GM19099 (cell line): ENCODE measurements around the gene ESR2.

Experiments
- POLR2A ChIP-seq: IDR thresholded peaks from 3 replicates; pipeline ENCODE4 v1.6.1; 2011; ENCODE audit warnings: low read depth; ENCODE audit not compliant: insufficient read length; ENCODE audit errors: extremely low read depth

Gene ESR2

DNA sequence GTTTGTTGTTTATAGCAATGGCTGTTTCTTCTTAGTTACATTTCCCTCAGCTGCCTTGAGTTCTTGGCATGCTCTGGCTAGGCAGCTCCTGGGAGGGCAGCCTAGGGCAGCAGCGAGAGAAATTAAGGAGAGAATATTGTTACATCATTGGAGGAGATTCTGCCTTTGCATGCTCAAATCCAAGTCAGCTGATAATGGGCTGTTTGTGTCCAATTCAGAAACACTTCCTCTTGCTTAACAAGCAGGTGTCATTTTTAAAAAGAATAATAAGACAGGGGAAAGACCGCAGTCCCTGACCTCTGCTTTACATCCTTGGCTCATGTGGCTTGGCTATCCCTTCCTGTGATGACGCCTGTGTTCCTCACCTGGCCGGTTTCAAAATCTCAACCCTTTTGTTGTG is 76.9 kb downstream of the ESR2 start:
- no peak for TF ChIP-seq POLR2A

DNA sequence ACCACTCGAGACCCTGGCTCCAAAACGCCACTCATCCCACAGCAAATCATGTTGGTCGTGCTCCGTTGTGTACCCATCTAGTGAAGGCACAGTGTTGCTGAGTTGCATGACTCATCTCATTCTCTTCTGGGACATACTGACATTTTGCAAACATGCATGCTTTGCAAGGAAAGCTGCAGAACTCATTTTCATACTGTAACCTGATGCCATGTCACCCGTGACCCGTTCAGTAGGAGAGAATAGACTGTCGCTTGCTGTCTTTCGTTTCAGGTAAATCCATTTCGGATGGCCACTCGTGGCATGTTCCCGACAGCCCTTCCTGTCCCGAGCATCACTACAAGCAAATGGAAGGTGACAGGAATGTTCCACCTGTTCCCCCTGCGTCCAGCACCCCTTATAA is 78.2 kb downstream of the ESR2 start:
- TF ChIP-seq POLR2A = no peak

DNA sequence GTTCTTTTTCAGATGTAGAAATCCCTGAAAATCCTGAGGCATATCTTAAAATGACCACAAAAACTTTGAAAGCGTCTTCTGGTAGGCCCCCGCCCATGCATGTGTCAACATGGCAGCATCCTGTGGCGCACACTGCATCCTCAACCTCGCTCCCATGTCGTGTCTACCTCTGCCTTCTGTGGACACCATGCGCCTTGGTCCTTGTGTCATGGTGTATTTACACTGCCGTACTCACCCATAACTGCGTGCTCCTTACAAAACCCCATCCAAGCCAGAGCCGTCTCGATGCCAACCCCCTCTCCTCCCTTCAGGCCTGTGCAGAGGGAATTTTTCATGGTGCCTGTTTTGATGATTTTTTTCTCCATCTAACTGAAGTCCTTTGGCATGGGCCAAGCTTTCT is 78.9 kb downstream of the ESR2 start:
- no peak for TF ChIP-seq POLR2A

GRCh38 chr14:64213853-64214570 is 80.2 kb downstream of the ESR2 start:
- no peak for TF ChIP-seq POLR2A

DNA sequence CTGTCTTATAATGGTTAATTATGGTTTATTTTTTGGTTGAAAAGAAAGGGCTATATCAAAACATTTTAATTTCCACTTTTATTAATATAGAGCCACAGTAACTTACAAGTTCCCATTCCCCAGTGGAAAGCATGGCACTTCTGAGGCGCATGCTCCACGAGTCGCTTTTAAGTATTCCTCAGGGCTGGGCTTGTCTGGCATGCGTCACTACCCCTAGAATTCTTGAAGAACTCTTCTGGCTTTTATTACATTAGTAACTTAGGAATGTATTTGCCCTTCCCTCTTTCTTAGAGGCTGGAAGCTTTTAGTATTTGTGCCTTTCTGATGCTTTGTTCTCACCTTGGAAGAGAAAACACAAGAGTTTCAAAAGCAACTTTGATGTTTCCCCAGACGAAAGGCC is 81.1 kb downstream of the ESR2 start:
- TF ChIP-seq POLR2A = no peak

- no peak for TF ChIP-seq POLR2A
These were observed 81.5 kb downstream of the ESR2 start for GRCh38 chr14:64212666-64213065.

DNA sequence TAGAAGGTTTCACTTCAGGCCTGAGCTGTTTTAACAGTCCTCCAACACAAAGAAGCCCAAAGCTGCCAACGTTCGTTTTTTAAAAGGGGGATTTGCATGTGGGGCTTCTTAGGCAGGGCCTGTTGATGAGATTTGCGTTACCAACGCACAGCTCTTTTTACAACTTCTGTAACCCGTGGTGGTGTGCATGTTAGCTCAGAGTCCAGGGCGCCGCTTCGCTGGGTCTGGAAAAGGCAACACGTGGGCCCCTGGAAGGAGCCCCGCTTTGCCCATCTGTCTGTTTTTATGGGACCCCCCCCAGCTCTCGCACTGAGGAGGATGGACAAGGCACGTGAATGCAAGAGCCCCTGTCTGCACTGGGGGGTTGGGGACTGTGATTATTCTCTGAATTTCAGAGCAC is 84.0 kb downstream of the ESR2 start:
- TF ChIP-seq POLR2A = no peak

- TF ChIP-seq POLR2A = no peak
These were observed 84.6 kb downstream of the ESR2 start for GRCh38 chr14:64209444-64210131.

GRCh38 chr14:64208981-64209380 is 85.2 kb downstream of the ESR2 start:
- TF ChIP-seq POLR2A = no peak

- no peak for TF ChIP-seq POLR2A
These were observed 85.9 kb downstream of the ESR2 start for GRCh38 chr14:64208261-64208660.

DNA sequence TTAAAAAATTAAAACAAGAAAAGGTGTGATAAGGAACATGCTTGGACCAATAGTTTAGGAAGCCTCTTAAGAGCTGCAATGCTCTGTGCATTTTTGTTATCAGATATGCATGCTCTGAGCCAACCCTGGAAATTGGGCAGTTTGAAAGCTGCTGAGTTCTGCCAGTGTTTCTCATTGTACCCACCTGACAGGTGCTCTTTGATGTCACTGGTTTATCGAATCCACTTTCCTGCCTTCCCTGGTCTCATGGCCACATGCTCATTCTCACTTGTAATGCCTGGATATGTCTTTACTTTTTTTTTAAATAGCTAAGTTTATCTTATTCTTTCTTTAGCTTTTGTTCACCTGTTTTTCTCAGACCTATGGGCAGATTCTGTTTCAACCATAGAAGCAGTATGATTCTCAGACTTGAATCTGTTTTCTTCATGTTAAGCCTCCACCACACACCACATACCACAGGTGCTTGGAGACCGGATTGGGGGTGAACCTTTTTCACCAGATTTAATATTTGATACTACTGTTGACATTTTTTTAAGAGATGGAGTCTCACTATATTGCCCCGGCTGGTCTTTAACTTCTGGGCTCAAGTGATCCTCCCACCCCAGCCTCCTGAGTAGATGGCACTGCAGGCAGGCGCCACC is 90.7 kb downstream of the ESR2 start:
- TF ChIP-seq POLR2A = no peak

DNA sequence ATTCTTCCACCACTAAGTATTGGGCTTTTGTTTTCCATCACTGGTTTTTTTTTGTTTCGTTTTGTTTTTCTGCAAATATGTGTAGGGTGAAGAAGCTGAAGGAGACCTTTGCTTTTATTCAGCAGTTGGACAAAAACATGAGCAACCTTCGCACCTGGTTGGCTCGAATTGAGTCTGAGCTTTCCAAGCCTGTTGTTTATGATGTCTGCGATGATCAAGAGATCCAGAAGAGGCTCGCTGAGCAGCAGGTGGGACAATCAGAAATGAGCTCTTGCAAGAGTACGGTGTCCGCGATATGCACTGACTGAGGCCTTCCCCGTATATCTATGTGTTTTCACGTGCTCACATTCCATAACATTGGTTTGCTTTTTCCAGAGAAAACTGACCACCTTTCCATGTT is 91.5 kb downstream of the ESR2 start:
- TF ChIP-seq POLR2A = no peak

DNA sequence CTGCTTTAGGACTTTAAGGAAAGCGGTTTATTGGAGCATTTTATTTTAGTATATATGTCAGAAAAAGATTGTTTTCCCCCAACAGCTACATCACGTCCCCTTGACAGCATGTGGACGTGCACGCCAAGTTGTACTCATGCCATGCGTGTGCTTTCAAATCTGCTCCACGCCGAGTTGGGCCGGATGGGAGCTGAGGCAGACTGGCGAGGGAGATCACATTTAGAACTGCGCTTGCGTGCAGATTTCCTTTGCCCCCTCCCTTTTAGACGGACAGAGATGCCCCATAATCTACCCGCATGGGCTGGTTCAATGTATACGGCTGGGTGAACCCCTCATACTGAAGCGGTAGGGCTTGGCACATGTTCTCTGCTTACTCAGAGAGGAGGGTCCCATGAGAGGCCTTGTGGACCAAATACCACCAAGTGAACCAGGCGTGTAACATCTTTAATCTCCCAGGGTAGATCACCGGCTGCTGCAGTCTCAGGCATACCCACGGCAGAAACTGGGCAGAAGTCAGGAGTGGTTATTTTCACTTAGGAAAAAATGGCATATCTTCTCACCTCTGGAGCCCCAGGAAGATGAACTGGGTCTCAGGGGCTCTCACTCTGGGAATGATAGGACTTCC is 92.1 kb downstream of the ESR2 start:
- TF ChIP-seq POLR2A = no peak

DNA sequence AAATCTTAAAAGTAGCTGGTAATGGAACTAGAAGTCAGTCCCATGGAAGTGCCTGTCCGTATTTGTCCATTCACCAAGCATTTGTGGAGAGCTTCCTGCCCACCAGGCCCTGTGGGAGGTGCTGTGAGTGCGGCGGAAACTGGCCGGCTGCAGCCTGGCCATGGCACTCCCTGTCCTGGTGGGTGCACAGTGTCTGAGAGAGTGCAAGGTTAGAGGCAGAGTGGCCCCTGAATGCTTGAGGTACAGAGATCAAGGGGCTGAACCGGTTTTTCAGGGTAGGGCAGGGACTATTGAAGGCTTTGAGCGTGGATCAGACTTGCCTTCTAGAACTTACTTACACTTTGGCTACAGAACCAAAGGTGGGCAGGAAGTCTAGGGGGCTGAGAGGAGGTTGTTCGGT is 92.9 kb downstream of the ESR2 start:
- TF ChIP-seq POLR2A = no peak

DNA sequence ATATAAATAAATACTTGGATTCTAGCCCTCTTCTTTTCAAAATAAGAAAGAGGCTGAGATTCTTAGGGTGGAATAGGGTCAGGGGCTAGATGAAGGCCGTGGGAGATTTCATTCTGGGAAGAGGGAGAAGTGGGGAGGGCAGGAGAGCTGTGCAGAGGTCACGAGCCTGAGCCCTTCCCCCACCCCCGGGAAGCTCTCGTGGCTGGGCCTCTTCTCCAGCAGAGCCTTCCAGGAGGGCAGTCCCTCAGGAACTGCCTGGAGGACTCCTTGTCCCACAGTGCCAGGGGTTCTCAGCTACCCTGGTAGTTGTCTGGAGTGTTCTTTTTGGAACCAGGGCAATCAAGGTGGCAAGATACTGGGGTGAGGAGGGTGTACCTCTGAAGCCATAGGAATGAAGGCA is 94.0 kb downstream of the ESR2 start:
- no peak for TF ChIP-seq POLR2A

GRCh38 chr14:64198486-64198885 is 95.7 kb downstream of the ESR2 start:
- no peak for TF ChIP-seq POLR2A

DNA sequence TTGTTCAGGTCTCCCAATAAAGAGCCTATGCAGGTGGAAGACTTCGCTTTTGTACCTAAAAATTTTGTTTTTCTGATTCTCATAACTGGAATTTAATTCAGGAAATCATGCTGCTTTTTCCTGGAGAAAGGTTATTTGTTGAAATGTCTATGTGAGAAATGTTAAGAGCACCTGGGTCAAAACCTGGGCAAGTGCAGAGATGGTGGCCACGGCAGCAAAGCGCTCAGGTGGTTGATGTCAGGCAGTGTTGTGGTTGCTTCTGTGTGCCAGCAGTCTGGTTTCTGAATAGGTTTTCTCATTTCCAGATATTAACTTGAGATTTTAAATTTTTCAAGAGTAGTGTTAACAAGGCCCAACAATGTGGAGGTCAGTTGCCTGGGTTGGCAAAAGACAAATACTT is 96.2 kb downstream of the ESR2 start:
- no peak for TF ChIP-seq POLR2A
